ENCODE results near the gene SPPL3.
"Not testable (repeated sequence)": the region's sequence is repeated elsewhere in the genome, so short reads cannot be mapped to it uniquely, and the experiment has no call there.

Gene SPPL3

GRCh38 chr12:120750806-120751205 lies 153.4 kb downstream of the SPPL3 start:
- no peak for DNase-seq (ENCODE audit: low spot score)

- DNase-seq (ENCODE audit: low spot score): no peak
These were observed 154.9 kb downstream of the SPPL3 start for GRCh38 chr12:120749256-120749655.

- no peak for DNase-seq (ENCODE audit: low spot score)
These were observed 155.9 kb downstream of the SPPL3 start for GRCh38 chr12:120748242-120748641.

GRCh38 chr12:120744922-120745493 lies 159.2 kb downstream of the SPPL3 start:
- DNase-seq (ENCODE audit: low spot score): no peak

- DNase-seq (ENCODE audit: low spot score): no peak
These were observed 162.4 kb downstream of the SPPL3 start for GRCh38 chr12:120741476-120742421.

- no peak for DNase-seq (ENCODE audit: low spot score)
These were observed 163.3 kb downstream of the SPPL3 start for GRCh38 chr12:120740871-120741270.

GRCh38 chr12:120739821-120740613 lies 164.1 kb downstream of the SPPL3 start:
- no peak for DNase-seq (ENCODE audit: low spot score)

- no peak for DNase-seq (ENCODE audit: low spot score)
These were observed 165.0 kb downstream of the SPPL3 start for GRCh38 chr12:120739031-120739762.

- DNase-seq (ENCODE audit: low spot score): no peak
These were observed 165.7 kb downstream of the SPPL3 start for GRCh38 chr12:120738252-120739030.

- DNase-seq (ENCODE audit: low spot score): no peak
These were observed 166.5 kb downstream of the SPPL3 start for GRCh38 chr12:120737557-120738251.

- no peak for DNase-seq (ENCODE audit: low spot score)
These were observed 167.5 kb downstream of the SPPL3 start for GRCh38 chr12:120736404-120737331.

- DNase-seq (ENCODE audit: low spot score): no peak
These were observed 169.0 kb downstream of the SPPL3 start for GRCh38 chr12:120735181-120735580.

GRCh38 chr12:120734210-120734609 lies 169.9 kb downstream of the SPPL3 start:
- no peak for DNase-seq (ENCODE audit: low spot score)

GRCh38 chr12:120733574-120733973 lies 170.6 kb downstream of the SPPL3 start:
- no peak for DNase-seq (ENCODE audit: low spot score)

- not testable (repeated sequence) for DNase-seq (ENCODE audit: low spot score)
These were observed 172.0 kb downstream of the SPPL3 start for GRCh38 chr12:120732198-120732597.

GRCh38 chr12:120726961-120727360 lies 177.2 kb downstream of the SPPL3 start:
- DNase-seq (ENCODE audit: low spot score): no peak

GRCh38 chr12:120726510-120726793 lies 177.7 kb downstream of the SPPL3 start:
- DNase-seq (ENCODE audit: low spot score): no peak

- peak; percentile 89 for DNase-seq (ENCODE audit: low spot score)
These were observed 178.3 kb downstream of the SPPL3 start, which contains the start of gene ACADS for GRCh38 chr12:120725659-120726509. TSS of gene ACADS (plus strand) at chr12:120725826. CDS start at chr12:120725886, 60 bp downstream.
